Immature natural killer cell (primary cell): ENCODE data around the gene TMEM187. TPM values are rescaled to one million over a fixed set of nuclear protein-coding genes. Genes with fewer than 3 reads are reported as not detected.

Source experiments
- DNase-seq, 3 donors: peaks; one replicate each; pipeline ENCODE4 v3.0.0; 2022; ENCODE audit warnings: mixed read lengths in 1 of 3
- H3K27ac Mint-ChIP-seq, 6 donors: one replicate each; pipeline ENCODE4 v1.8.0; 2020; ENCODE audit warnings: mixed read lengths in 6 of 6, mild to moderate bottlenecking in 5 of 6, inconsistent platforms in 4 of 6, moderate library complexity in 3 of 6
- H3K27me3 Mint-ChIP-seq, 3 donors: one replicate each; pipeline ENCODE4 v1.8.0; 2020 to 2021; ENCODE audit warnings: low read depth in 3 of 3, mild to moderate bottlenecking in 3 of 3, mixed read lengths in 3 of 3, moderate library complexity in 3 of 3, inconsistent platforms in 1 of 3
- H3K36me3 Mint-ChIP-seq, 3 donors: one replicate each; pipeline ENCODE4 v1.8.0; 2020; ENCODE audit warnings: mixed read lengths in 3 of 3, inconsistent platforms in 2 of 3, mild to moderate bottlenecking in 2 of 3
- H3K4me1 Mint-ChIP-seq, 2 donors: one replicate each; pipeline ENCODE4 v1.8.0; 2020; ENCODE audit warnings: inconsistent platforms in 2 of 2, mild to moderate bottlenecking in 2 of 2, mixed read lengths in 2 of 2, moderate library complexity in 1 of 2
- H3K4me3 Mint-ChIP-seq, 5 donors: one replicate each; pipeline ENCODE4 v1.8.0; 2020; ENCODE audit warnings: mild to moderate bottlenecking in 5 of 5, mixed read lengths in 5 of 5, inconsistent platforms in 3 of 5, moderate library complexity in 3 of 5
- H3K9me3 Mint-ChIP-seq, 6 donors: one replicate each; pipeline ENCODE4 v1.8.0; 2020; ENCODE audit warnings: mild to moderate bottlenecking in 6 of 6, mixed read lengths in 6 of 6, inconsistent platforms in 4 of 6, moderate library complexity in 3 of 6
- polyA plus RNA-seq, 3 donors: library from polyadenylated mRNA; unstranded; fragments of 300-500 nt; fragmentation: Illumina TruSeq; gene quantifications; one replicate each; pipeline ENCODE4 v1.2.3, GENCODE V29; 2021

The TMEM187 gene
- polyA plus RNA-seq, 3 donors from 2014 or later = 4.1 to 17.5 (median 5.2) TPM

DNA sequence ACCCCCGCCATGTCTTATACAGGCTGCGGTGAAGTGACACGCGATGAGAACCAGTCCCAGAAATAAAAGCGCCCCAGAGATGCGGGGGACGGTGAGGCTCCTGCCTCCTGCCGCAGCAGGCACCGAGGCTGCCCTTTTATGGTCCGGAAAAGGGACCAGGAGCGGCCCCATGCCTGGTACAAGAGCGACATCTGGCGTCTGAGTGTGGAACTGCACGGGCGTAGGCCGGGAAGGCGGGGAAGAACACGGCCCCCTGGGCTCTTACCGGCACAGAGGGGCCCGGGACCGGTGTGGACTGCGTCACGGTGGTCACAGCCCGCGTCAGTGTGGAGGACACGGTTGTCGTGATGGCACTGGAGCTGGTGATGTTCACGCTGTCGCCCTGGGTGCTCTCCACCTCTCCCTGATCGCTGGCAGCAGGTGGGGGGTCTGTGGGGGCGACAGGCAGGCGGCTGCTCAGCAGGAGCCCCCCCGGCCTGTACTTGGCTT is 19.2 kb upstream of the TMEM187 start:
- Mint-ChIP-seq H3K9me3 (no peaks in the 10 kb centered on the region), H3K4me1 (peaks cover 11 to 12% of the 10 kb centered on the region in 2 donors), H3K27ac (peak overlapping the region in 2 of 6 donors; percentile 61 to 69), H3K4me3 (no peak overlapping the region), H3K27me3 (peaks cover 0 to 9% (median 3%) of the 10 kb centered on the region in 3 donors), H3K36me3 (peaks cover 0 to 59% (median 13%) of the 10 kb centered on the region in 3 donors)
- DNase-seq = peak; percentile 71 to 78 (median 76)

- Mint-ChIP-seq H3K36me3 (peaks cover 0 to 60% (median 14%) of the 10 kb centered on the region in 3 donors), H3K4me1 (peaks cover 5 to 7% of the 10 kb centered on the region in 2 donors), H3K4me3 (no peak overlapping the region), H3K27me3 (peaks cover 0 to 8% (median 3%) of the 10 kb centered on the region in 3 donors), H3K9me3 (no peaks in the 10 kb centered on the region), H3K27ac (peak overlapping the region in 1 of 6 donors; percentile 68)
- no peak for DNase-seq
These were observed 18.5 kb upstream of the TMEM187 start for GRCh38 chrX:153953892-153954557.

GRCh38 chrX:153954558-153955227 is 17.9 kb upstream of the TMEM187 start:
- peaks cover 0 to 59% (median 14%) of the 10 kb centered on the region in 3 donors for H3K36me3 Mint-ChIP-seq
- peaks cover 0 to 4% of the 10 kb centered on the region in 2 donors for H3K4me1 Mint-ChIP-seq
- H3K4me3 Mint-ChIP-seq = no peak overlapping the region
- H3K27ac Mint-ChIP-seq = peak overlapping the region in 2 of 6 donors; percentile 30 to 68
- no peak for DNase-seq
- H3K27me3 Mint-ChIP-seq = peaks cover 0 to 7% (median 3%) of the 10 kb centered on the region in 3 donors
- no peaks in the 10 kb centered on the region for H3K9me3 Mint-ChIP-seq

DNA sequence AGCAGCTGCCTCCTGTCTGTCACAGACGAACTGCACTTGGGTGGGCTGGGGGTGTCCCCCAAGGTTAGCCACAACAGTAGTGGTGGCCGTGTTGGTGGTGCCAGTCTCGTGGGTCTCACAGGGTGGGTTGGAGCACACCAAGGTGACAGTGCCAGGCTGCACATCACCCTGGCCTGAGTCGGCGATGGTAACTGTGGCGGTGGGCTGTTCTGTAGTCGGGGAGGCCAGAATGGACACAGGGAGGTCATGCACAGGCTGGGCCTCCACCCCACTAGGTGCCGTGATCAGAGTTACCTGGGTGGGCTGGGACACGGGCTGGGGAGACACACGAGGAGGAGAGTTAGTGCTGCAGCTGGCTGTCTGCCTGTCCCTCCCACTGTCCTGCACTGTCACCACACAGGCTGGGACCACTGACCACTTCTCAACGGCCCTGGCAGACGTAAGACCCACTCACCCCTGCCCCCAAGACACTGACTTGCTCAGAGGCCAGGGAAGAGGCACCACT is 17.3 kb upstream of the TMEM187 start:
- H3K4me3 Mint-ChIP-seq = no peak overlapping the region
- no peak for DNase-seq
- peak overlapping the region in 2 of 6 donors; percentile 30 to 46 for H3K27ac Mint-ChIP-seq
- peaks cover 0 to 4% of the 10 kb centered on the region in 2 donors for H3K4me1 Mint-ChIP-seq
- peaks cover 0 to 62% (median 14%) of the 10 kb centered on the region in 3 donors for H3K36me3 Mint-ChIP-seq
- no peaks in the 10 kb centered on the region for H3K9me3 Mint-ChIP-seq
- peaks cover 0 to 4% (median 3%) of the 10 kb centered on the region in 3 donors for H3K27me3 Mint-ChIP-seq

DNA sequence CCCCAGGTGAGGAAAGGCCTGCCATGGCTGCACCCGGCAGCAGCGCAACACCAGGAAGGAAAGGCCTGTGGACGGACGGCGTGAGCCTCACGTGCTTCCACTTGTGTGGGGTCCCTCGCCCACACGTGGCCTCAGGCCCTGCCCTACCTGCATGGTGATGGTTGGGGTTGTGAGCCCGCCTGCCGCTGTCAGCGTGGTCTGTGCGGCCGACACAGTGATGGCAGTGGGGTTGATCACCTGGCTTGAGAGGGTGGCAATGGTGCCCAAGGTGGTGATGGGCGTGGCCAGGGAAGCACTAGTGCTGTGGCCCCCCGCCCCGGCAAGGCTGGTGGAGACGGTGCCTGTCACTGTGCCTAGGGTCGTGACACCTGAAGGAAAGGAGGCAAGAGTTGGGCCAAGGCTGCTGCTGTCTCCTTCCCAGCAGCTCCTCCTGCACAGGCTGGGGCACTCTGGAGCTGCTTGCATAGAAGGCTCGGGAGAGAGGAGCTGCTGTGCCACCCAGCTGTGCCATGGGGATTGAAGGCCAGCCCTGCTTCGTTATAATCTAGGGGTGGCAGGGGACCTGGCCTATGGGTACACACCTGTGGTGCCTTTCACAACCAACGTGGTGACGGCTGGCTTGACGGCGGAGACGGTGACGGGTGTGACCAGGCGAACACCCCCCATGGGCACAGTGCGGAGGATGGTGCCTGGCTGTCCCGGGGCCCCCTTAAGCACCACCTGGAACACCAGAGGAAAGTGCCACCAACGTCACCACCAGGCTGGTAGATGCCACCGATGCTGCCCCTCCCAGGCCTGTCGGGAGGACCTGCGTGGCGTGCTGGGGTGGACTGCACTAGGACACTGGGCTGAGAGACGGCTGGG is 16.3 kb upstream of the TMEM187 start:
- Mint-ChIP-seq H3K36me3 (peaks cover 0 to 61% (median 9%) of the 10 kb centered on the region in 3 donors), H3K27me3 (peaks cover 0 to 6% (median 3%) of the 10 kb centered on the region in 3 donors), H3K4me1 (no peaks in the 10 kb centered on the region), H3K9me3 (no peaks in the 10 kb centered on the region), H3K27ac (peak overlapping the region in 1 of 6 donors; percentile 23), H3K4me3 (no peak overlapping the region)
- DNase-seq = no peak

DNA sequence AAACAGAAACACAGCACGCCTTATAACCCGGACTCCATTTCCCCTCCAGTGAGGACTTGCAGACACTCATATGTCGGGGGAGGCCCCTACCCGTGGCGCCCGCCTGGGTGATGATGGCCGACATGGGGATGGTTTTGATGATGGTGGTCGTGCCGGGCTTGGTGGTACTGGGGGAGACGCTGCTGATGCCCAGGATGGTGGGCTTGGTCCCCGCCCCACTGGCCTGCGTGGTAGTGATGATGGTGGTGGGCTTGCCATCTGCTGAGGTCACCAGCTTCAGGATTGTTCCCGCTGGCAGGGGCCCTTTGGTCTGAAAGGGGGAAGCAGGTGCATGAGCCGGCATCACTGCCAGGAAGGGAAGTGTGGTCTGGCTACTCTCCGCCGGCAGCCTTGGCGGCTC is 15.3 kb upstream of the TMEM187 start:
- Mint-ChIP-seq H3K27me3 (peaks cover 0 to 6% (median 3%) of the 10 kb centered on the region in 3 donors), H3K36me3 (peaks cover 0 to 64% (median 9%) of the 10 kb centered on the region in 3 donors), H3K9me3 (no peaks in the 10 kb centered on the region), H3K4me3 (no peak overlapping the region), H3K4me1 (no peaks in the 10 kb centered on the region), H3K27ac (no peak overlapping the region)
- no peak for DNase-seq

- no peak for DNase-seq
- Mint-ChIP-seq H3K4me1 (no peaks in the 10 kb centered on the region), H3K4me3 (no peak overlapping the region), H3K9me3 (no peaks in the 10 kb centered on the region), H3K36me3 (peaks cover 0 to 60% (median 9%) of the 10 kb centered on the region in 3 donors), H3K27ac (no peak overlapping the region), H3K27me3 (peaks cover 0 to 4% (median 3%) of the 10 kb centered on the region in 3 donors)
These were observed 13.9 kb upstream of the TMEM187 start for GRCh38 chrX:153958605-153959004.

- peaks cover 0 to 6% of the 10 kb centered on the region in 2 donors for H3K4me1 Mint-ChIP-seq
- no peak overlapping the region for H3K4me3 Mint-ChIP-seq
- no peaks in the 10 kb centered on the region for H3K9me3 Mint-ChIP-seq
- no peak for DNase-seq
- peaks cover 0 to 55% (median 9%) of the 10 kb centered on the region in 3 donors for H3K36me3 Mint-ChIP-seq
- H3K27me3 Mint-ChIP-seq = peaks cover 0 to 4% (median 3%) of the 10 kb centered on the region in 3 donors
- H3K27ac Mint-ChIP-seq = no peak overlapping the region
These were observed 12.9 kb upstream of the TMEM187 start for GRCh38 chrX:153959649-153960048.

DNA sequence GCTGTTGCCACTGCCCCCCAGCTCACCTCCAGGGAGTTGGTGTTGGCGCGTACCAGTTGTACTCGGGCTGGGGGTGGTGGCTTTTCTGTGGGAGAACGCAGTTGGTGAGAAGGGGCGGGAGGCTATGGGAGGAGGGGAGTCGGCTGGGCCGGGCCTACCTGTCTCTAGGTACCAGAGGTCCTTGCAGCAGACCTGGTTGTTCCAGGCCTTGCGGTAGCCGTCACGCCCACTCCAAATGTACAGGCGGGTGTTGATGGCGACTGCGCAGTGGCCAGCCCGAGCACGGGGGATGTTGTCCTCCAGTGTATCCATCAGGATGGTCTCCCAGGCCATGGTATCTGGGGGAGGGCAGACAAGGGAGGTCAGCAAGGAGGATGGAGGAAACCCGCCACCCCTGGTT is 12.5 kb upstream of the TMEM187 start:
- H3K36me3 Mint-ChIP-seq = peaks cover 0 to 52% (median 9%) of the 10 kb centered on the region in 3 donors
- peaks cover 2 to 10% of the 10 kb centered on the region in 2 donors for H3K4me1 Mint-ChIP-seq
- DNase-seq = no peak
- H3K27me3 Mint-ChIP-seq = peaks cover 0 to 4% (median 3%) of the 10 kb centered on the region in 3 donors
- no peak overlapping the region for H3K4me3 Mint-ChIP-seq
- H3K27ac Mint-ChIP-seq = no peak overlapping the region
- H3K9me3 Mint-ChIP-seq = no peaks in the 10 kb centered on the region

GRCh38 chrX:153960786-153961185 is 11.8 kb upstream of the TMEM187 start:
- DNase-seq = no peak
- Mint-ChIP-seq H3K36me3 (peaks cover 0 to 50% (median 6%) of the 10 kb centered on the region in 3 donors), H3K9me3 (no peaks in the 10 kb centered on the region), H3K27ac (peak overlapping the region in 1 of 6 donors; percentile 26), H3K4me3 (no peak overlapping the region), H3K4me1 (peaks cover 8 to 17% of the 10 kb centered on the region in 2 donors), H3K27me3 (peaks cover 0 to 4% (median 2%) of the 10 kb centered on the region in 3 donors)

GRCh38 chrX:153961292-153961691 is 11.3 kb upstream of the TMEM187 start:
- H3K36me3 Mint-ChIP-seq = peaks cover 0 to 47% (median 5%) of the 10 kb centered on the region in 3 donors
- DNase-seq = no peak
- peaks cover 2 to 4% (median 2%) of the 10 kb centered on the region in 3 donors for H3K27me3 Mint-ChIP-seq
- peaks cover 13 to 22% of the 10 kb centered on the region in 2 donors for H3K4me1 Mint-ChIP-seq
- H3K4me3 Mint-ChIP-seq = no peak overlapping the region
- no peaks in the 10 kb centered on the region for H3K9me3 Mint-ChIP-seq
- H3K27ac Mint-ChIP-seq = no peak overlapping the region

GRCh38 chrX:153963546-153963945 is 9.0 kb upstream of the TMEM187 start:
- Mint-ChIP-seq H3K36me3 (peaks cover 0 to 26% (median 0%) of the 10 kb centered on the region in 3 donors), H3K4me3 (no peak overlapping the region), H3K4me1 (peaks cover 35 to 45% of the 10 kb centered on the region in 2 donors), H3K27me3 (peaks cover 0 to 4% (median 2%) of the 10 kb centered on the region in 3 donors), H3K9me3 (no peaks in the 10 kb centered on the region), H3K27ac (no peak overlapping the region)
- DNase-seq = no peak

DNA sequence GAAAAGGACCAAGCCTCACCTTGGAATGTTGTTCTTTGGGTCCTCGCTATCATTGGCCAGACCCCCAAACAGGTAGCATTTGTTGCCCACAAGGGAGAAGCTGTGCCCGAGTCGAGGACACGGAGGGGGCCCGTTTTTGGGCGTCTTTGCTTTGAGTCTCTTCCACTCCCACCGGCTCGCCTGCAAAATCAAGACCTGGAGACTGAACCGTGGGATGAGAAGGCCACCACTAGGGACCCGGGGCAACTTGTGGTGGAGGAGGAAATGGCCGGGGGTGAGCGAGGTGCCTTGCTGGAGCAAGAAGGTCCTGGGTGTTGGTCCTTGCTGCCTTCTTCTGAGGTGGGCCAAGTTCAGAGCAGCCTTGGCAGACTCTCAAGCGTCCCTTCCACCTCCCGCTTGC is 8.4 kb upstream of the TMEM187 start:
- H3K27me3 Mint-ChIP-seq = peaks cover 0 to 5% (median 4%) of the 10 kb centered on the region in 3 donors
- H3K36me3 Mint-ChIP-seq = peaks cover 0 to 24% (median 0%) of the 10 kb centered on the region in 3 donors
- peaks cover 41 to 50% of the 10 kb centered on the region in 2 donors for H3K4me1 Mint-ChIP-seq
- no peaks in the 10 kb centered on the region for H3K9me3 Mint-ChIP-seq
- H3K4me3 Mint-ChIP-seq = no peak overlapping the region
- DNase-seq = no peak
- H3K27ac Mint-ChIP-seq = peak overlapping the region in 1 of 6 donors; percentile 96
